DMS153 (cell line): Measurements from ENCODE around the gene TAS2R31.

ENCODE experiments used
- DNase-seq: peaks from one replicate; lab custom pipeline; 2025; lab: John Stamatoyannopoulos, UW

The TAS2R31 gene

GRCh38 chr12:10998204-10998603 lies 33.0 kb downstream of the TAS2R31 start, which contains the start of gene TAS2R20:
TSS of gene TAS2R20 (minus strand) at chr12:10998304. CDS start at chr12:10997875, 429 bp downstream.
- no peak for DNase-seq

GRCh38 chr12:10994307-10994706 lies 36.9 kb downstream of the TAS2R31 start:
- DNase-seq, result no peak

- no peak for DNase-seq
Observed at GRCh38 chr12:10989107-10989506, 42.1 kb downstream of the TAS2R31 start.

- DNase-seq, result no peak
Observed at GRCh38 chr12:10986812-10987211, 44.4 kb downstream of the TAS2R31 start, which contains the start of gene TAS2R50. TSS of gene TAS2R50 (minus strand) at chr12:10986912. CDS start at chr12:10986860, 52 bp downstream.

- no peak for DNase-seq
Observed at GRCh38 chr12:10982244-10982643, 49.0 kb downstream of the TAS2R31 start.
